Measurements from ENCODE around the gene GRAP2.

DNA sequence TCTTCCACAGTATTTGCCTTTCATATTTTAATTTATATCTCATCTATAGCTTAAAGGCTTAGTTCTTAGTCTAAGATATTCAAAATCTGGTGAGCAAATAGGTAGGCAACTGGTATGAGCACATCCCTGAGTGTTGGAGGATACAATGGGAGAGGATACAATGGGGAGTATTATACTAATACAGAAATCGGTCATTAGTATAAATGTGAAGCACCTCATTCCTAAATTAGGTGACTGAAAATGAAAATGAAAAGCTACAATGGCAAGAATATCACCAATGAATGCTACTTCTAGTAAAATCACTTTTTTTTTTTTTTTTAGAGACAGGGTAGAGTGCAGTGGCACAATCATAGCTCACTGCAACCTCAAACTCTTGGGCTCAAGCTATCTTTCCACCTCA, 28.3 kb upstream of the GRAP2 start:
- TF ChIP-seq, protein P1, sequence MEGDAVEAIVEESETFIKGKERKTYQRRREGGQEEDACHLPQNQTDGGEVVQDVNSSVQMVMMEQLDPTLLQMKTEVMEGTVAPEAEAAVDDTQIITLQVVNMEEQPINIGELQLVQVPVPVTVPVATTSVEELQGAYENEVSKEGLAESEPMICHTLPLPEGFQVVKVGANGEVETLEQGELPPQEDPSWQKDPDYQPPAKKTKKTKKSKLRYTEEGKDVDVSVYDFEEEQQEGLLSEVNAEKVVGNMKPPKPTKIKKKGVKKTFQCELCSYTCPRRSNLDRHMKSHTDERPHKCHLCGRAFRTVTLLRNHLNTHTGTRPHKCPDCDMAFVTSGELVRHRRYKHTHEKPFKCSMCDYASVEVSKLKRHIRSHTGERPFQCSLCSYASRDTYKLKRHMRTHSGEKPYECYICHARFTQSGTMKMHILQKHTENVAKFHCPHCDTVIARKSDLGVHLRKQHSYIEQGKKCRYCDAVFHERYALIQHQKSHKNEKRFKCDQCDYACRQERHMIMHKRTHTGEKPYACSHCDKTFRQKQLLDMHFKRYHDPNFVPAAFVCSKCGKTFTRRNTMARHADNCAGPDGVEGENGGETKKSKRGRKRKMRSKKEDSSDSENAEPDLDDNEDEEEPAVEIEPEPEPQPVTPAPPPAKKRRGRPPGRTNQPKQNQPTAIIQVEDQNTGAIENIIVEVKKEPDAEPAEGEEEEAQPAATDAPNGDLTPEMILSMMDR (IDR thresholded peaks at IDR 0.05): no peak
- TF ChIP-seq POLR2AphosphoS5 (IDR thresholded peaks at IDR 0.05): no peak

Measured in gastroesophageal sphincter (tissue), 3 donors.